GM20431 (cell line): ENCODE measurements around the gene UBALD1.

Source experiments
- in situ Hi-C: fragments of 300-500 bp; cut with MseI, MboI; formaldehyde crosslinking; loops from one replicate; pipeline ENCODE4 v1.15.0; 2020; ENCODE audit warnings: low sequenced_read_pairs; ENCODE audit not compliant: unreplicated experiment

UBALD1 gene

GRCh38 chr16:4646773-4647643 is 32.3 kb upstream of the UBALD1 start:
- in situ Hi-C loops: no loop called here

- in situ Hi-C loops: no loop called here
These were observed 27.2 kb upstream of the UBALD1 start for GRCh38 chr16:4641895-4642294.

GRCh38 chr16:4641306-4641687 is 26.6 kb upstream of the UBALD1 start:
- in situ Hi-C loops: no loop called here

GRCh38 chr16:4640572-4641305 is 26.1 kb upstream of the UBALD1 start:
- in situ Hi-C loops: no loop called here

- in situ Hi-C loops: no loop called here
These were observed 25.3 kb upstream of the UBALD1 start for GRCh38 chr16:4639899-4640509.

- in situ Hi-C loops: no loop called here
These were observed 22.9 kb upstream of the UBALD1 start for GRCh38 chr16:4637501-4638166.

GRCh38 chr16:4636196-4636595 is 21.5 kb upstream of the UBALD1 start:
- in situ Hi-C loops: no loop called here

GRCh38 chr16:4634768-4635167 is 20.1 kb upstream of the UBALD1 start:
- in situ Hi-C loops: no loop called here

- in situ Hi-C loops: no loop called here
These were observed 19.4 kb upstream of the UBALD1 start for GRCh38 chr16:4633910-4634635.

- in situ Hi-C loops: no loop called here
These were observed 16.8 kb upstream of the UBALD1 start for GRCh38 chr16:4631444-4631843.

GRCh38 chr16:4628283-4628682 is 13.6 kb upstream of the UBALD1 start:
- in situ Hi-C loops: no loop called here

- in situ Hi-C loops: no loop called here
These were observed 11.7 kb upstream of the UBALD1 start for GRCh38 chr16:4626396-4626795.

GRCh38 chr16:4625560-4626159 is 11.0 kb upstream of the UBALD1 start:
- in situ Hi-C loops: no loop called here

GRCh38 chr16:4624827-4625559 is 10.3 kb upstream of the UBALD1 start:
- in situ Hi-C loops: no loop called here

GRCh38 chr16:4624015-4624826 is 9.5 kb upstream of the UBALD1 start, which contains the start of gene MGRN1:
Gene MGRN1, plus strand, starts transcription at chr16:4624826. Its CDS starts 135 bp downstream, at chr16:4624961.
- in situ Hi-C loops: no loop called here

- in situ Hi-C loops: no loop called here
These were observed 8.9 kb upstream of the UBALD1 start for GRCh38 chr16:4623593-4623992.

GRCh38 chr16:4618645-4619418 is 4.1 kb upstream of the UBALD1 start:
- in situ Hi-C loops: no loop called here
